ENCODE data around the gene HOXA2.

GRCh38 chr7:27051451-27051850 lies 51.0 kb downstream of the HOXA2 start:
- TF ChIP-seq, protein P1, sequence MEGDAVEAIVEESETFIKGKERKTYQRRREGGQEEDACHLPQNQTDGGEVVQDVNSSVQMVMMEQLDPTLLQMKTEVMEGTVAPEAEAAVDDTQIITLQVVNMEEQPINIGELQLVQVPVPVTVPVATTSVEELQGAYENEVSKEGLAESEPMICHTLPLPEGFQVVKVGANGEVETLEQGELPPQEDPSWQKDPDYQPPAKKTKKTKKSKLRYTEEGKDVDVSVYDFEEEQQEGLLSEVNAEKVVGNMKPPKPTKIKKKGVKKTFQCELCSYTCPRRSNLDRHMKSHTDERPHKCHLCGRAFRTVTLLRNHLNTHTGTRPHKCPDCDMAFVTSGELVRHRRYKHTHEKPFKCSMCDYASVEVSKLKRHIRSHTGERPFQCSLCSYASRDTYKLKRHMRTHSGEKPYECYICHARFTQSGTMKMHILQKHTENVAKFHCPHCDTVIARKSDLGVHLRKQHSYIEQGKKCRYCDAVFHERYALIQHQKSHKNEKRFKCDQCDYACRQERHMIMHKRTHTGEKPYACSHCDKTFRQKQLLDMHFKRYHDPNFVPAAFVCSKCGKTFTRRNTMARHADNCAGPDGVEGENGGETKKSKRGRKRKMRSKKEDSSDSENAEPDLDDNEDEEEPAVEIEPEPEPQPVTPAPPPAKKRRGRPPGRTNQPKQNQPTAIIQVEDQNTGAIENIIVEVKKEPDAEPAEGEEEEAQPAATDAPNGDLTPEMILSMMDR (IDR thresholded peaks at IDR 0.05), result no peak
- TF ChIP-seq POLR2A (IDR thresholded peaks at IDR 0.05), result no peak
